GM12878 (cell line): Measurements from ENCODE around the gene ZNF48. TPM values are rescaled to one million over a fixed set of nuclear protein-coding genes. Genes with fewer than 3 reads are reported as not detected.
A peak's percentile ranks its signal among the peaks of the same experiment; 100 is the strongest.

Experiments used
- BACH1 ChIP-seq: fragments of 450-650 bp; IDR thresholded peaks from 2 replicates; pipeline ENCODE4 v1.6.1; 2017; ENCODE audit warnings: mild to moderate bottlenecking, borderline replicate concordance
- CREB1 ChIP-seq: IDR thresholded peaks from 2 replicates; pipeline ENCODE4 v1.6.1; 2012; ENCODE audit warnings: low read depth, mild to moderate bottlenecking, inconsistent platforms
- ESRRA ChIP-seq: IDR thresholded peaks from 2 replicates; pipeline ENCODE4 v1.6.1; 2012; ENCODE audit warnings: mild to moderate bottlenecking, low read length, improper control_type of control experiment
- IRF5 ChIP-seq: fragments of 450-650 bp; IDR thresholded peaks from 2 replicates; pipeline ENCODE4 v1.6.1; 2017; ENCODE audit warnings: borderline replicate concordance
- MEF2A ChIP-seq: IDR thresholded peaks from 2 replicates; pipeline ENCODE4 v1.6.1; 2011; ENCODE audit warnings: low read depth, mild to moderate bottlenecking, low read length, moderate library complexity; ENCODE audit not compliant: insufficient read depth
- NR2C2 ChIP-seq: IDR thresholded peaks from 2 replicates; pipeline ENCODE4 v1.6.1; 2011; ENCODE audit warnings: borderline replicate concordance, low read depth; ENCODE audit not compliant: control insufficient read depth, insufficient read length
- POLR2AphosphoS2 ChIP-seq: IDR thresholded peaks from 2 replicates; pipeline ENCODE4 v1.6.1; 2011; ENCODE audit warnings: low read depth, mild to moderate bottlenecking, low read length, improper control_type of control experiment, moderate library complexity
- PRDM15 ChIP-seq: fragments of 450-650 bp; formaldehyde crosslinking; IDR thresholded peaks from 2 replicates; pipeline ENCODE4 v1.4.0; 2020; ENCODE audit warnings: mild to moderate bottlenecking, moderate library complexity
- RB1 ChIP-seq: fragments of 450-650 bp; formaldehyde crosslinking; IDR thresholded peaks from 2 replicates; pipeline ENCODE4 v1.6.1; 2017; ENCODE audit warnings: mild to moderate bottlenecking, borderline replicate concordance
- SUZ12 ChIP-seq: fragments of 200-600 bp; sonication (generic); IDR thresholded peaks from one replicate; pipeline ENCODE4 v1.6.1; 2018; ENCODE audit warnings: antibody characterized with exemption, mild to moderate bottlenecking; ENCODE audit not compliant: unreplicated experiment
- TAF1 ChIP-seq: IDR thresholded peaks from 2 replicates; pipeline ENCODE4 v1.6.1; 2011; ENCODE audit warnings: mild to moderate bottlenecking, low read depth, low read length, borderline replicate concordance
- TCF12 ChIP-seq: IDR thresholded peaks from 2 replicates; pipeline ENCODE4 v1.6.1; 2011; ENCODE audit warnings: low read depth, mild to moderate bottlenecking, low read length
- ZBTB33 ChIP-seq: fragments of 450-650 bp; IDR thresholded peaks from 2 replicates; pipeline ENCODE4 v1.6.1; 2017; ENCODE audit warnings: mild to moderate bottlenecking
- ZSCAN29 ChIP-seq: fragments of 450-650 bp; IDR thresholded peaks from 2 replicates; pipeline ENCODE4 v1.6.1; 2017; ENCODE audit warnings: mild to moderate bottlenecking, moderate library complexity
- polyA plus RNA-seq, 11 experiments: library from polyadenylated mRNA; depleted of rRNA in 4 of 11; unstranded in 6 of 11; stranded (reverse) in 5 of 11; fragments of >200 nt; fragmentation: Nextera tagmentation in 4 of 11; fragmentation: Illumina TruSeq in 1 of 11; extraction: Ambion mirVana in 4 of 11; extraction: Trizol in 1 of 11; gene quantifications; 1 replicate in 1 of 11; 2 replicates in 10 of 11; pipeline versions ENCODE4 v1.2.1 to v1.2.3, GENCODE V29; 2011 to 2016; ENCODE audit warnings: inconsistent platforms in 2 of 11, missing spikeins in 2 of 11, low read depth in 1 of 11
- total RNA-seq, 4 experiments: library from RNA; depleted of rRNA in 3 of 4; stranded (reverse); fragments of >200 nt in 3 of 4; fragmentation: Illumina TruSeq in 1 of 4; extraction: Trizol in 1 of 4; gene quantifications; 2 replicates each; pipeline versions ENCODE4 v1.2.1 to v1.2.3, GENCODE V29; 2013 to 2021
- TF ChIP-seq, protein P1 (sequence below): fragments of 450-650 bp; IDR thresholded peaks from 2 replicates; pipeline ENCODE4 v1.6.1; 2017; ENCODE audit warnings: mild to moderate bottlenecking, moderate library complexity
- TF ChIP-seq, protein P2 (sequence below): IDR thresholded peaks from 2 replicates; pipeline ENCODE4 v1.6.1; 2012; ENCODE audit warnings: low read length, inconsistent platforms

The ZNF48 gene
- total and polyA plus RNA-seq, 10 of the 15 experiments (the other 5 are each of a cell fraction or from before 2014, with no cell fraction given): 0.14 to 12.0 (median 4.2) TPM

GRCh38 chr16:30445408-30446202 is 50.4 kb downstream of the ZNF48 start, which contains the start of gene SEPHS2 (continued):
- TF ChIP-seq ZBTB33: peak; percentile 64; the same call in 1 of the 2 replicates
- no peak for TF ChIP-seq SUZ12
- no peak for TF ChIP-seq IRF5
- no peak for TF ChIP-seq NR2C2
- TF ChIP-seq RB1: 0 out of 2 replicates have a peak, but pooled peaks have one; percentile 20
- TF ChIP-seq MEF2A: 0 out of 2 replicates have a peak, but pooled peaks have one; percentile 42
- TF ChIP-seq TAF1: peak; percentile 38; the same call in 1 of the 2 replicates
- TF ChIP-seq CREB1: peak; percentile 61
- no peak for TF ChIP-seq BACH1
- TF ChIP-seq POLR2AphosphoS2: peak; percentile 96
- no peak for TF ChIP-seq ESRRA
- TF ChIP-seq, protein P1, sequence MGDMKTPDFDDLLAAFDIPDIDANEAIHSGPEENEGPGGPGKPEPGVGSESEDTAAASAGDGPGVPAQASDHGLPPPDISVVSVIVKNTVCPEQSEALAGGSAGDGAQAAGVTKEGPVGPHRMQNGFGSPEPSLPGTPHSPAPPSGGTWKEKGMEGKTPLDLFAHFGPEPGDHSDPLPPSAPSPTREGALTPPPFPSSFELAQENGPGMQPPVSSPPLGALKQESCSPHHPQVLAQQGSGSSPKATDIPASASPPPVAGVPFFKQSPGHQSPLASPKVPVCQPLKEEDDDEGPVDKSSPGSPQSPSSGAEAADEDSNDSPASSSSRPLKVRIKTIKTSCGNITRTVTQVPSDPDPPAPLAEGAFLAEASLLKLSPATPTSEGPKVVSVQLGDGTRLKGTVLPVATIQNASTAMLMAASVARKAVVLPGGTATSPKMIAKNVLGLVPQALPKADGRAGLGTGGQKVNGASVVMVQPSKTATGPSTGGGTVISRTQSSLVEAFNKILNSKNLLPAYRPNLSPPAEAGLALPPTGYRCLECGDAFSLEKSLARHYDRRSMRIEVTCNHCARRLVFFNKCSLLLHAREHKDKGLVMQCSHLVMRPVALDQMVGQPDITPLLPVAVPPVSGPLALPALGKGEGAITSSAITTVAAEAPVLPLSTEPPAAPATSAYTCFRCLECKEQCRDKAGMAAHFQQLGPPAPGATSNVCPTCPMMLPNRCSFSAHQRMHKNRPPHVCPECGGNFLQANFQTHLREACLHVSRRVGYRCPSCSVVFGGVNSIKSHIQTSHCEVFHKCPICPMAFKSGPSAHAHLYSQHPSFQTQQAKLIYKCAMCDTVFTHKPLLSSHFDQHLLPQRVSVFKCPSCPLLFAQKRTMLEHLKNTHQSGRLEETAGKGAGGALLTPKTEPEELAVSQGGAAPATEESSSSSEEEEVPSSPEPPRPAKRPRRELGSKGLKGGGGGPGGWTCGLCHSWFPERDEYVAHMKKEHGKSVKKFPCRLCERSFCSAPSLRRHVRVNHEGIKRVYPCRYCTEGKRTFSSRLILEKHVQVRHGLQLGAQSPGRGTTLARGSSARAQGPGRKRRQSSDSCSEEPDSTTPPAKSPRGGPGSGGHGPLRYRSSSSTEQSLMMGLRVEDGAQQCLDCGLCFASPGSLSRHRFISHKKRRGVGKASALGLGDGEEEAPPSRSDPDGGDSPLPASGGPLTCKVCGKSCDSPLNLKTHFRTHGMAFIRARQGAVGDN: peak; percentile 86
- no peak for TF ChIP-seq ZSCAN29
- TF ChIP-seq, protein P2, sequence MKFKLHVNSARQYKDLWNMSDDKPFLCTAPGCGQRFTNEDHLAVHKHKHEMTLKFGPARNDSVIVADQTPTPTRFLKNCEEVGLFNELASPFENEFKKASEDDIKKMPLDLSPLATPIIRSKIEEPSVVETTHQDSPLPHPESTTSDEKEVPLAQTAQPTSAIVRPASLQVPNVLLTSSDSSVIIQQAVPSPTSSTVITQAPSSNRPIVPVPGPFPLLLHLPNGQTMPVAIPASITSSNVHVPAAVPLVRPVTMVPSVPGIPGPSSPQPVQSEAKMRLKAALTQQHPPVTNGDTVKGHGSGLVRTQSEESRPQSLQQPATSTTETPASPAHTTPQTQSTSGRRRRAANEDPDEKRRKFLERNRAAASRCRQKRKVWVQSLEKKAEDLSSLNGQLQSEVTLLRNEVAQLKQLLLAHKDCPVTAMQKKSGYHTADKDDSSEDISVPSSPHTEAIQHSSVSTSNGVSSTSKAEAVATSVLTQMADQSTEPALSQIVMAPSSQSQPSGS: no peak
- TF ChIP-seq PRDM15 (CRISPR knock-in tag): no peak
- no peak for TF ChIP-seq TCF12
